K562 (cell line): ENCODE measurements around the gene KLHL35. TPM values are rescaled to one million over a fixed set of nuclear protein-coding genes. Genes with fewer than 3 reads are reported as not detected.

Experiments
- ATAC-seq: fragments of 200-7000 bp; cut with Tn5 transposase; 3 replicates; pipeline ENCODE4 v1.9.1; 2020; ENCODE audit warnings: moderate library complexity
- BruUV-seq: library from RNA; stranded (reverse); fragments of 400-500 nt; replicated peaks from 2 replicates; lab custom pipeline; 2021; lab: Mats Ljungman, UMichigan
- CTCF ChIA-PET: fragments of 300-600 bp; formaldehyde crosslinking; extraction: SDS; loops from one replicate; lab custom pipeline; 2021; ENCODE audit warnings: low intra/inter-chr PET ratio; lab: Yijun Ruan, JAX
- POLR2A ChIA-PET: fragments of 300-600, 350-650 bp; sonication (Branson Sonifier 250); formaldehyde crosslinking; extraction: SDS; loops from one replicate; lab custom pipeline; 2021; ENCODE audit warnings: antibody characterized with exemption, inconsistent platforms; lab: Yijun Ruan, JAX
- DNase-seq, 4 experiments: peaks; one replicate each; pipeline versions ENCODE4 v3.0.0 to v3.0.0-alpha.2; 2011 to 2018; ENCODE audit warnings: low spot score in 3 of 4, mixed read lengths in 3 of 4; ENCODE audit errors: extremely low read depth in 1 of 4
- FAIRE-seq: peaks from 2 replicates; lab custom pipeline; 2011; peaks lifted over from hg19 to GRCh38; lab: Jason Lieb, UNC
- H2AFZ ChIP-seq: 2 replicates; pipeline ENCODE4 v1.6.0; 2011; ENCODE audit warnings: low read depth, low read length, control low read depth, inconsistent platforms
- H3K27ac ChIP-seq: fragments of 200-600 bp; 3 replicates; pipeline ENCODE4 v1.8.0; 2011; ENCODE audit warnings: low read depth, mild to moderate bottlenecking, control low read depth, inconsistent platforms, low read length, moderate library complexity, mixed read lengths; ENCODE audit errors: extremely low read depth
- H3K27me3 ChIP-seq, 2 experiments: fragments of 300-600 bp in 1 of 2; 2 replicates in 1 of 2; 3 replicates in 1 of 2; pipeline versions ENCODE4 v1.6.0 to v1.8.0; 2011; ENCODE audit warnings: inconsistent platforms in 2 of 2, low read length in 2 of 2, mild to moderate bottlenecking in 1 of 2, mixed read lengths in 1 of 2, moderate library complexity in 1 of 2; ENCODE audit not compliant: control insufficient read depth in 2 of 2, insufficient read depth in 2 of 2
- H3K36me3 ChIP-seq: fragments of 300-600 bp; 3 replicates; pipeline ENCODE4 v1.8.0; 2011; ENCODE audit warnings: mild to moderate bottlenecking, low read length, inconsistent platforms; ENCODE audit not compliant: control insufficient read depth, insufficient read depth
- H3K4me1 ChIP-seq, 2 experiments: fragments of 200-600 bp in 1 of 2; replicated peaks in 1 of 2; 2 replicates in 1 of 2; 3 replicates in 1 of 2; pipeline versions ENCODE4 v1.5.1 to v1.8.0; 2011; ENCODE audit warnings: inconsistent platforms in 2 of 2, low read length in 2 of 2, mild to moderate bottlenecking in 1 of 2, mixed read lengths in 1 of 2, moderate library complexity in 1 of 2; ENCODE audit not compliant: control insufficient read depth in 2 of 2, insufficient read depth in 2 of 2
- H3K4me2 ChIP-seq: 2 replicates; pipeline ENCODE4 v1.6.1; 2011; ENCODE audit warnings: low read length, control low read depth, inconsistent platforms, mixed read lengths; ENCODE audit not compliant: insufficient read depth
- H3K4me3 ChIP-seq: fragments of 200-600 bp; sonication (generic), shearing (Covaris generic); 2 replicates; pipeline ENCODE4 v1.5.1; 2016; ENCODE audit warnings: control low read depth, inconsistent platforms
- H3K79me2 ChIP-seq: fragments of 200-600 bp; 3 replicates; pipeline ENCODE4 v1.8.0; 2011; ENCODE audit warnings: low read length, inconsistent platforms; ENCODE audit not compliant: control insufficient read depth, insufficient read depth
- H3K9ac ChIP-seq, 2 experiments: 2 replicates each; pipeline versions ENCODE4 v1.6.0 to v1.6.1; 2011; ENCODE audit warnings: low read depth in 2 of 2, low read length in 2 of 2, control low read depth in 1 of 2, inconsistent platforms in 1 of 2, mild to moderate bottlenecking in 1 of 2, mixed read lengths in 1 of 2; ENCODE audit not compliant: insufficient read depth in 1 of 2
- H3K9me1 ChIP-seq: one replicate; pipeline ENCODE4 v1.6.0; 2011; ENCODE audit warnings: inconsistent platforms, mild to moderate bottlenecking, low read length, moderate library complexity; ENCODE audit not compliant: control insufficient read depth, insufficient read depth
- H3K9me3 ChIP-seq: replicated peaks from 2 replicates; pipeline ENCODE4 v1.5.1; 2011; ENCODE audit warnings: low read depth, low read length, inconsistent platforms; ENCODE audit not compliant: control insufficient read depth, insufficient read depth
- H4K20me1 ChIP-seq: replicated peaks from 2 replicates; pipeline ENCODE4 v1.6.1; 2011; ENCODE audit warnings: low read length, inconsistent platforms, mixed read lengths; ENCODE audit not compliant: control insufficient read depth, insufficient read depth
- ATF7 ChIP-seq: fragments of 450-650 bp; IDR thresholded peaks from 2 replicates; pipeline ENCODE4 v1.7.1; 2014; ENCODE audit warnings: mild to moderate bottlenecking, moderate library complexity
- DIDO1 ChIP-seq: fragments of 450-650 bp; IDR thresholded peaks from 2 replicates; pipeline ENCODE4 v1.6.1; 2016; ENCODE audit warnings: low read depth, missing biosample characterization, missing genetic modification characterization
- DLX4 ChIP-seq: fragments of 250-450 bp; sonication (Bioruptor Pico); IDR thresholded peaks from 2 replicates; pipeline ENCODE4 v1.6.1; 2021; ENCODE audit warnings: mild to moderate bottlenecking
- HMBOX1 ChIP-seq: sonication (generic); IDR thresholded peaks from 2 replicates; pipeline ENCODE4 v1.6.1; 2016
- KAT2B ChIP-seq: IDR thresholded peaks from one replicate; pipeline ENCODE4 v1.6.1; 2012; ENCODE audit warnings: low read depth, mild to moderate bottlenecking, control low read depth, inconsistent platforms, low read length, moderate library complexity
- KAT7 ChIP-seq: sonication (generic); formaldehyde crosslinking; IDR thresholded peaks from 2 replicates; pipeline ENCODE4 v1.8.0; 2022; ENCODE audit warnings: missing genetic modification reagents, mild to moderate bottlenecking, borderline replicate concordance
- KLF13 ChIP-seq: fragments of 450-650 bp; IDR thresholded peaks from 2 replicates; pipeline ENCODE4 v1.6.1; 2016; ENCODE audit warnings: missing genetic modification characterization, low read depth, mild to moderate bottlenecking, missing compliant biosample characterization, moderate library complexity, borderline replicate concordance
- MITF ChIP-seq: IDR thresholded peaks from 2 replicates; pipeline ENCODE4 v1.6.1; 2014; ENCODE audit warnings: antibody characterized with exemption
- SP1 ChIP-seq: sonication (generic); formaldehyde crosslinking; IDR thresholded peaks from 2 replicates; pipeline ENCODE4 v1.8.1; 2022; ENCODE audit warnings: mild to moderate bottlenecking, missing genetic modification reagents
- SREBF2 ChIP-seq: sonication (generic); formaldehyde crosslinking; IDR thresholded peaks from 2 replicates; pipeline ENCODE4 v1.4.0; 2020; ENCODE audit warnings: mild to moderate bottlenecking, missing genetic modification reagents
- TAL1 ChIP-seq: fragments of 450-650 bp; IDR thresholded peaks from 2 replicates; pipeline ENCODE4 v1.6.1; 2016; ENCODE audit warnings: mild to moderate bottlenecking
- TRIM28 ChIP-seq: fragments of 450-650 bp; IDR thresholded peaks from 2 replicates; pipeline ENCODE4 v1.6.1; 2017
- WHSC1 ChIP-seq: IDR thresholded peaks from one replicate; pipeline ENCODE4 v1.6.1; 2012; ENCODE audit warnings: low read length, control low read depth, inconsistent platforms
- ZBTB17 ChIP-seq: fragments of 450-650 bp; formaldehyde crosslinking; IDR thresholded peaks from 2 replicates; pipeline ENCODE4 v1.4.0; 2020; ENCODE audit warnings: mild to moderate bottlenecking
- ZNF175 ChIP-seq: fragments of 200-800 bp; sonication (Bioruptor generic); IDR thresholded peaks from 2 replicates; pipeline ENCODE4 v1.6.1; 2016; ENCODE audit warnings: low read depth, mild to moderate bottlenecking, missing genetic modification characterization, missing compliant biosample characterization
- ZNF23 ChIP-seq: fragments of 250-450 bp; sonication (Bioruptor Pico); IDR thresholded peaks from 2 replicates; pipeline ENCODE4 v1.4.0; 2020; ENCODE audit warnings: mild to moderate bottlenecking
- ZNF395 ChIP-seq: fragments of 200-800 bp; sonication (Bioruptor generic); IDR thresholded peaks from 2 replicates; pipeline ENCODE4 v1.6.1; 2017; ENCODE audit warnings: missing genetic modification characterization, missing compliant biosample characterization
- ZZZ3 ChIP-seq: fragments of 450-650 bp; IDR thresholded peaks from 2 replicates; pipeline ENCODE4 v1.6.1; 2016; ENCODE audit warnings: antibody characterized with exemption, mild to moderate bottlenecking, moderate library complexity
- WGBS: fragments of 100-300 bp; shearing (Covaris generic); methylation state at CpG from one replicate; pipeline ENCODE4 v1.1.6; 2016; ENCODE audit warnings: low coverage, mixed read lengths; ENCODE audit not compliant: insufficient coverage; ENCODE audit errors: missing lambda C conversion rate; 5-methylcytosine and 5-hydroxymethylcytosine counted together
- in situ Hi-C: fragments of 300-500 bp; cut with MboI; formaldehyde crosslinking; loops from 4 replicates; pipeline ENCODE4 v1.15.0; 2018; ENCODE audit warnings: inconsistent platforms, mixed read lengths
- intact Hi-C: fragments of 100-400 bp; cut with micrococcal nuclease; formaldehyde crosslinking; loops from 2 replicates; pipeline ENCODE4 v1.14.2; 2022
- polyA plus RNA-seq, 8 experiments: library from polyadenylated mRNA; depleted of rRNA in 4 of 8; stranded (reverse) in 5 of 8; unstranded in 3 of 8; fragments of >200 nt; fragmentation: Nextera tagmentation in 2 of 8; fragmentation: Illumina TruSeq in 1 of 8; extraction: Ambion mirVana in 2 of 8; extraction: Trizol in 1 of 8; gene quantifications; 2 replicates each; pipeline versions ENCODE4 v1.2.1 to v1.2.3, GENCODE V29; 2011 to 2014; ENCODE audit warnings: inconsistent platforms in 1 of 8, missing spikeins in 1 of 8
- total RNA-seq, 7 experiments: library from RNA; depleted of rRNA in 6 of 7; stranded (reverse); fragments of >200 nt in 6 of 7; fragmentation: Illumina TruSeq in 2 of 7; extraction: Trizol in 2 of 7; gene quantifications; 2 replicates each; pipeline versions ENCODE4 v1.2.1 to v1.2.3, GENCODE V29; 2011 to 2021; ENCODE audit warnings: low replicate concordance in 1 of 7

KLHL35 gene
- total and polyA plus RNA-seq, 9 of the 15 experiments (the other 6 are each of a cell fraction or from before 2014, with no cell fraction given), result not detected

GRCh38 chr11:75380716-75381420, 52.1 kb downstream of the KLHL35 start:
- H3K4me1 ChIP-seq, result peaks cover 12 to 21% of the 10 kb centered on the region in 2 experiments; a peak in 4 of 5 replicates
- no peaks in the 10 kb centered on the region for H4K20me1 ChIP-seq
- no peak for DNase-seq
- no TSS peak for BruUV-seq
- H2AFZ ChIP-seq, result peak overlapping the region; percentile 77
- H3K4me3 ChIP-seq, result no peak overlapping the region
- 49% methylated on average over 6 of the region's 7 CpGs for WGBS
- intact Hi-C loops (no loop called here), in situ Hi-C loops (loop anchor here (5.0 kb wide), 2 partner anchors 54 to 104 kb away; no protein-coding TSS in a partner anchor)
- H3K9me1 ChIP-seq, result no peaks in the 10 kb centered on the region
- ChIA-PET CTCF (interaction anchor here (0.8 to 1.1 kb wide), 2 partner anchors 52 to 100 kb away, joined by 3 to 5 read pairs; no protein-coding TSS in a partner anchor), POLR2A (interaction anchor here (0.6 to 3.2 kb wide), 8 partner anchors 9 to 1391 kb away, joined by 3 to 14 read pairs (median 4); no protein-coding TSS in a partner anchor)
- H3K9me3 ChIP-seq, result no peaks in the 10 kb centered on the region
- peak overlapping the region in 1 of 2 experiments; percentile 75; a peak in 2 of 4 replicates for H3K9ac ChIP-seq
- no peak overlapping the region for H3K27ac ChIP-seq
- H3K79me2 ChIP-seq, result no peaks in the 10 kb centered on the region
- H3K27me3 ChIP-seq, result no peaks in the 10 kb centered on the region
- H3K4me2 ChIP-seq, result no peak overlapping the region
- no peaks in the 10 kb centered on the region for H3K36me3 ChIP-seq
- peak; percentile 15 for FAIRE-seq
- no peak for ATAC-seq
- TF ChIP-seq ATF7 (no peak), DLX4 (CRISPR knock-in tag) (no peak), ZZZ3 (no peak), ZNF395 (CRISPR knock-in tag) (peak; percentile 68), SP1 (no peak), KLF13 (tag) (no peak), HMBOX1 (no peak), SREBF2 (CRISPR knock-in tag) (no peak), DIDO1 (tag) (no peak), ZBTB17 (CRISPR knock-in tag) (no peak), ZNF23 (CRISPR knock-in tag) (no peak), KAT7 (CRISPR knock-in tag) (no peak), TAL1 (no peak), KAT2B (no peak), WHSC1 (no peak), ZNF175 (CRISPR knock-in tag) (no peak), MITF (no peak), TRIM28 (no peak)
